ENCODE data around the gene POLDIP3.

POLDIP3 gene

GRCh38 chr22:42615092-42615859, 593 bp upstream of the POLDIP3 start (continued):
- peak; percentile 84 for TF ChIP-seq ZSCAN5A (tag by site-specific recombination; IDR thresholded peaks at IDR 0.05)
- TF ChIP-seq ZNF548 (tag by site-specific recombination; IDR thresholded peaks at IDR 0.05) = no peak
- no peak for TF ChIP-seq ZNF433 (tag by site-specific recombination; IDR thresholded peaks at IDR 0.05; ENCODE audit: low read depth)
- no peak; the same call in 1 of the 2 replicates for TF ChIP-seq YY2 (tag by site-specific recombination; IDR thresholded peaks at IDR 0.05)
- TF ChIP-seq ZNF843 (tag by site-specific recombination; IDR thresholded peaks at IDR 0.05) = no peak
- no peak for TF ChIP-seq ZNF830 (tag by site-specific recombination; IDR thresholded peaks at IDR 0.05; ENCODE audit: low read depth)
- peak; percentile 65; the same call in 1 of the 2 replicates for TF ChIP-seq ZBTB11 (tag by site-specific recombination; conservative IDR thresholded peaks at IDR 0.05; ENCODE audit: low read depth)
- TF ChIP-seq ZNF24 (tag by site-specific recombination; IDR thresholded peaks at IDR 0.05) = peak; percentile 83
- TF ChIP-seq ZNF121 (tag by site-specific recombination; IDR thresholded peaks at IDR 0.05) = peak; percentile 24; the same call in 1 of the 2 replicates
- peak; percentile 53 for TF ChIP-seq REST (tag by site-specific recombination; IDR thresholded peaks at IDR 0.05)
- TF ChIP-seq ZNF223 (tag by site-specific recombination; IDR thresholded peaks at IDR 0.05) = no peak
- TF ChIP-seq ZNF404 (tag by site-specific recombination; IDR thresholded peaks at IDR 0.05) = no peak
- no peak; the same call in 1 of the 2 replicates for TF ChIP-seq GLI2 (tag by site-specific recombination; IDR thresholded peaks at IDR 0.05; ENCODE audit: borderline replicate concordance, low read depth)
- TF ChIP-seq ZNF544 (tag by site-specific recombination; IDR thresholded peaks at IDR 0.05) = no peak
- TF ChIP-seq ZNF184 (tag by site-specific recombination; IDR thresholded peaks at IDR 0.05) = no peak
- peak; percentile 95 for TF ChIP-seq KLF7 (tag by site-specific recombination; IDR thresholded peaks at IDR 0.05; ENCODE audit: borderline replicate concordance)
- TF ChIP-seq ZNF549 (tag by site-specific recombination; IDR thresholded peaks at IDR 0.05) = no peak
- no peak for TF ChIP-seq ZNF202 (tag by site-specific recombination; IDR thresholded peaks at IDR 0.05; ENCODE audit: borderline replicate concordance)
- 0 out of 2 replicates have a peak, but pooled peaks have one; percentile 41 for TF ChIP-seq ZNF645 (tag by site-specific recombination; IDR thresholded peaks at IDR 0.05)
- TF ChIP-seq ZNF2 (tag by site-specific recombination; IDR thresholded peaks at IDR 0.05) = peak; percentile 92
- no peak for TF ChIP-seq ZNF292 (tag by site-specific recombination; IDR thresholded peaks at IDR 0.05; ENCODE audit: borderline replicate concordance, low read depth)
- 0 out of 2 replicates have a peak, but pooled peaks have one; percentile 46 for TF ChIP-seq AEBP2 (tag by site-specific recombination; IDR thresholded peaks at IDR 0.05; ENCODE audit: borderline replicate concordance)
- TF ChIP-seq ZNF514 (tag by site-specific recombination; IDR thresholded peaks at IDR 0.05) = no peak
- TF ChIP-seq ZNF776 (tag by site-specific recombination; IDR thresholded peaks at IDR 0.05; ENCODE audit: borderline replicate concordance) = no peak
- peak; percentile 57 for TF ChIP-seq BCL6B (tag by site-specific recombination; IDR thresholded peaks at IDR 0.05)
- TF ChIP-seq ZNF654 (tag by site-specific recombination; IDR thresholded peaks at IDR 0.05; ENCODE audit: low read depth) = no peak
- no peak for TF ChIP-seq ZNF37A (tag by site-specific recombination; IDR thresholded peaks at IDR 0.05)

All from HEK293 (cell line).